HG02763 (cell line): ENCODE measurements around the gene LY6G6F.

Experiments used
- ATAC-seq: cut with Tn5 transposase; IDR thresholded peaks from one replicate; pipeline ENCODE4 v1.9.1; 2021; ENCODE audit warnings: mild to moderate bottlenecking, moderate library complexity; ENCODE audit not compliant: unreplicated experiment

LY6G6F gene

GRCh38 chr6:31722173-31722572 is 15.5 kb downstream of the LY6G6F start:
- ATAC-seq, result no peak

- ATAC-seq, result no peak
Measured at GRCh38 chr6:31723245-31723979, 16.7 kb downstream of the LY6G6F start, which contains the start of gene MPIG6B. Gene MPIG6B, plus strand, starts transcription at chr6:31723373. Its CDS starts 11 bp downstream, at chr6:31723384.

GRCh38 chr6:31723980-31724691 is 17.5 kb downstream of the LY6G6F start:
- ATAC-seq, result no peak

- no peak for ATAC-seq
Measured at GRCh38 chr6:31725502-31726350, 19.1 kb downstream of the LY6G6F start.

GRCh38 chr6:31727034-31727716 is 20.5 kb downstream of the LY6G6F start:
- ATAC-seq, result peak; percentile 48

- no peak for ATAC-seq
Measured at GRCh38 chr6:31727717-31728671, 21.3 kb downstream of the LY6G6F start.

GRCh38 chr6:31728767-31729514 is 22.3 kb downstream of the LY6G6F start, which contains the start of gene DDAH2:
Gene DDAH2, minus strand, starts transcription at chr6:31729299. Its CDS starts 138 bp downstream, at chr6:31729161.
- ATAC-seq, result no peak

GRCh38 chr6:31729515-31729978 is 22.9 kb downstream of the LY6G6F start:
- peak; percentile 35 for ATAC-seq

- peak; percentile 34 for ATAC-seq
Measured at GRCh38 chr6:31729979-31730630, 23.4 kb downstream of the LY6G6F start.

- ATAC-seq, result no peak
Measured at GRCh38 chr6:31730631-31731086, 24.0 kb downstream of the LY6G6F start.

- ATAC-seq, result no peak
Measured at GRCh38 chr6:31732029-31732428, 25.4 kb downstream of the LY6G6F start.

GRCh38 chr6:31733734-31734133 is 27.1 kb downstream of the LY6G6F start:
- ATAC-seq, result no peak

GRCh38 chr6:31734247-31734820 is 27.7 kb downstream of the LY6G6F start:
- no peak for ATAC-seq

GRCh38 chr6:31734821-31735406 is 28.2 kb downstream of the LY6G6F start:
- no peak for ATAC-seq

- ATAC-seq, result peak; percentile 18
Measured at GRCh38 chr6:31736021-31736767, 29.5 kb downstream of the LY6G6F start, which contains the start of gene CLIC1. Gene CLIC1, minus strand, starts transcription at chr6:31736530. Its CDS starts 230 bp downstream, at chr6:31736300.

GRCh38 chr6:31736768-31737314 is 30.2 kb downstream of the LY6G6F start:
- ATAC-seq, result no peak
